ENCODE data around the gene SRGN.
"Not testable (repeated sequence)": the region's sequence is repeated elsewhere in the genome, so short reads cannot be mapped to it uniquely, and the experiment has no call there.

SRGN gene

GRCh38 chr10:69141304-69141703 lies 53.4 kb downstream of the SRGN start:
- DNase-seq (ENCODE audit: low spot score) = no peak

- DNase-seq (ENCODE audit: low spot score) = not testable (repeated sequence)
These were observed 54.2 kb downstream of the SRGN start for GRCh38 chr10:69142074-69142473.

DNA sequence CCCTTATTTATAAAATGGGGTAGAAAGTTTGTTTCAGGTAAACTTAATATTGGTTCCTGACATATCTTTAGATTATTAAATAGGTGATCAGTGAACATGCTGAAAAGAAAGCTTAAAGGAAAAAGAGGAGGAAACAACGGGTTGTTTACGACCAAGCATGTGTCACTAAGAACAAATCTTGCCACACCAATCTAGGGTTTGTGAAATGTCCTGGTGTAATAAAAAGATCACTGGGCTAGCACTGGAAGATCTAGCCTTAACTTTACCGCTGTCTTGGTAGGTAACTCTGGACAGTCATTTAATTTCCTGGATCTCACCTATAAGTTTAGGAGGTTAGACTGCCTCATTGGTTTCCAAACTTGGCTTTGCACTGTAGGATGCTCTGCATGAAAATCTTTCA lies 55.1 kb downstream of the SRGN start:
- no peak for DNase-seq (ENCODE audit: low spot score)

DNA sequence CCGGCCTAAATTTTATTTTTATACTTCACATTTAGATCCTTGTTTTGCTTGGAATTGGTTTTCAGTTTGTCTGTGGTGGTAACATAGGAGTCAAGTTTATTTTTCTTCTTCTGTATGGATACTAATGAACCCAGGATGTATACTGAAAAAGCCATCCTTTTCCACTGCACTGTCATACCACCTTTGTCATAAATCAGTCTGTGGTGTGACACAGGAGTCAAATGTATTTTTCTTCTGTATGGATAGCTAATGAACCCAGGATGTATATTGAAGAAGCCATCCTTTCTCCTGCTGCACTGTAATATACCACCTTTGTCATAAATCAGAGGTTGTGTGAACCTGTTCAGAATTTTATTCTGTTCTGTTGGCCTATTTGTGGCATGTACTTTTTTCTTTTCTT lies 57.4 kb downstream of the SRGN start:
- DNase-seq (ENCODE audit: low spot score) = no peak

DNA sequence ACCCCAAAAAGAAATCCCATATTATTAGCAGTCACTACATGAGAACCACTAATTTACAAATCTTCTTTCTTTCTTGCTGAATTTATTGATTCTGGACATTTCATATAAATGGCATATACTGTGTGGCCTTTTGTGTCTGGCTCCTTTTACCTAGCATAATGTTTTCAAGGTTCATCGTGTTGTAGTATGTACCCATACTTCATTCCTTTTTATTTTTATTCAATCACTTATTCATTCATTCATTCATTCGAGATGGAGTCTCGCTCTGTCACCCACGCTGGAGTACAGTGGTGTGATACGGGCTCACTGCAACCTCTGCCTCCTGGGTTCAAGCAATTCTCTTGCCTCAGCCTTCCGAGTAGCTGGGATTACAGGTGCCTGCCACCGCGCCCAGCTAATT lies 58.0 kb downstream of the SRGN start:
- DNase-seq (ENCODE audit: low spot score) = no peak

DNA sequence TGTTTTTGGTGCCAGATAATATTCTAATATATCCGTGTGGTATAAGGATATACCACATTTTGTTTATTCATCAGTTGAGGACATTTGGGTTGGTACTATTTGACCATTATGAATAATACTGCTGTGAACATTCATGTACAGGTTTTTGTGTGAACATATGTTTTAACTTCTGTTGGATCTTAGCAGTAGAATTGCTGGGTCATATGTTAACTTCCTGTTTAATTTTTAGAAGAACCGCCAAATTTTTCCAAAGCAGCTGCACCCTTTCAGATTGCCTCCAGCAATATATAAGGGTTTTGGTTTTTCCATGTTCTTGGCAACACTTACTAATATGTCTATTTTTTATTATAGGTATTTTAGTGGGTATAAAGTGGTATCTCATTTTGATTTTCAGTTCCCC lies 58.9 kb downstream of the SRGN start:
- no peak for DNase-seq (ENCODE audit: low spot score)

DNA sequence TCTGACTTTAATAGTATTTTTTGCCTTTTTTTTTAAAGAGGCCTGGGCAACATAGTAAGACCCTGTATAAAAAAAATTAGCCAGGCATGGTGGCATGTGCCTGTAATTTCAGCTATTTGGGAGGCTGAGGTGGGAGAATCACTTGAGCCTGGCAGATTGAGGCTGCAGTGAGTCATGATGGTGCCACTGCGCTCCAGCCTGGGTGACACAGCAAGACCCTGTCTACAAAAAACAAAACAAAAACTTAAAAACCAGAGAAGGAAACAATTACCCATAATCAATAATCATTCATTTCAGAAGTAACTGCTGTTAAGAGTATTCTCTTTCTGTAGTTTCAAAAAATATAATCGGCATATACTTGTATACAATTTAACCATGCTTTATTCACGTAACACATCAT lies 64.1 kb downstream of the SRGN start:
- no peak for DNase-seq (ENCODE audit: low spot score)

- DNase-seq (ENCODE audit: low spot score) = no peak
These were observed 65.3 kb downstream of the SRGN start for GRCh38 chr10:69153227-69153626.
